Sigmoid colon (tissue), 4 donors: ENCODE results near the gene GALNT14.

Experiments used
- POLR2AphosphoS5 ChIP-seq, 4 donors: sonication (generic); formaldehyde crosslinking; IDR thresholded peaks; one replicate each; pipeline ENCODE4 v1.6.1; 2017; ENCODE audit warnings: antibody characterized with exemption in 4 of 4
- TF ChIP-seq, protein P1 (sequence below), 4 experiments: fragments of 450-650 bp in 3 of 4; fragments of 200-600 bp in 1 of 4; IDR thresholded peaks; one replicate each; pipeline ENCODE4 v1.5.1; 2016 to 2019; ENCODE audit warnings: antibody characterized with exemption in 4 of 4, mild to moderate bottlenecking in 3 of 4, moderate library complexity in 2 of 4

DNA sequence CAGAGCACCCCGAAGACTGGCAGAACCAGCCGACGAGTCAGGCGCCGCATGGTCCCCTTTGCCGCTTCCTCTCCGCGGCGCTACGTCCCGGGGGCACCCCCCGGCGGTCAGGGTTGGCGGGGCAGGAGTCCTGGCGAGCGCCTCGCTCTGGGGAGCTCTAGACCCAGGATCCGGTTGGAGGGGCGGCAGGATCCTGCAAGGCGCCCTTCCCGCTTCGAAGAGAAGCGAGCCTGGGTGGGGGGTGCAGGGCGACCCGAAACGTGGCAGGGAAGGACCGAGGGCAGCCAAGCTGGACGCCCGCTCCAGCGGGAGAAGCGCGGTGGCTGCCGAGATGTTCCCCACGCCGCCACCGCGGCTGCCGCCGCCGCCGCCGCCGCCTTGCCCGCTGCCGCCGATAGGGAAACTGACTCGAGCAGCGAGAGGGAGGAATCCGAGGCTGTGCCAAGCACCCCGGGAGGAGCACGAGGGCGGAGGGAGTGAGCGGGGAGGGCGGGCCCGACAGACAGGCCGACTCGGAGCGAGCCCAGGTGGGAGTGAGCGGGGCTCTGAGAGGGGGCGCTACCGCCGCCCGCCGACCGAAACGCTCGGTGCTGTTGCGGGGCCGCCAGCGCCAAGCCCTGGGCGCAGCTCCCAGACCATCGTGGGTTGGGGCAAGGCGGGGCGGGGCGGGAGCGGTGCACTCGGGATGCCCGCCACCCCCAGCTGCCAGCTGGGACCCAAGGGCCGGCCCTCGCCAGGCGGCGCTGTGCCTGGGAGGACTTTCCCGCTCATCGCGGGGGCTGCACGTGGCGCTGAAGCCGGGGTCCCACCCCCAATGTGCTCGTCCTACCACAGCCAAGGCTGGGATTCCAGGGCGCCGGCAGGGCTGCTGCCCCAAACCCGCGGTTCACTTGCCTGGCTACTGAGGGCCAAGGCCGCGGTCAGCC is at the start of gene GALNT14:
- TF ChIP-seq, protein P1, sequence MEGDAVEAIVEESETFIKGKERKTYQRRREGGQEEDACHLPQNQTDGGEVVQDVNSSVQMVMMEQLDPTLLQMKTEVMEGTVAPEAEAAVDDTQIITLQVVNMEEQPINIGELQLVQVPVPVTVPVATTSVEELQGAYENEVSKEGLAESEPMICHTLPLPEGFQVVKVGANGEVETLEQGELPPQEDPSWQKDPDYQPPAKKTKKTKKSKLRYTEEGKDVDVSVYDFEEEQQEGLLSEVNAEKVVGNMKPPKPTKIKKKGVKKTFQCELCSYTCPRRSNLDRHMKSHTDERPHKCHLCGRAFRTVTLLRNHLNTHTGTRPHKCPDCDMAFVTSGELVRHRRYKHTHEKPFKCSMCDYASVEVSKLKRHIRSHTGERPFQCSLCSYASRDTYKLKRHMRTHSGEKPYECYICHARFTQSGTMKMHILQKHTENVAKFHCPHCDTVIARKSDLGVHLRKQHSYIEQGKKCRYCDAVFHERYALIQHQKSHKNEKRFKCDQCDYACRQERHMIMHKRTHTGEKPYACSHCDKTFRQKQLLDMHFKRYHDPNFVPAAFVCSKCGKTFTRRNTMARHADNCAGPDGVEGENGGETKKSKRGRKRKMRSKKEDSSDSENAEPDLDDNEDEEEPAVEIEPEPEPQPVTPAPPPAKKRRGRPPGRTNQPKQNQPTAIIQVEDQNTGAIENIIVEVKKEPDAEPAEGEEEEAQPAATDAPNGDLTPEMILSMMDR (IDR thresholded peaks at IDR 0.05) = peak in 2 of 4 experiments; percentile 28 to 30
- no peak for TF ChIP-seq POLR2AphosphoS5 (IDR thresholded peaks at IDR 0.05)
